Mucosa of stomach (tissue), 1 donor: ENCODE data around the gene CD52.
A peak's percentile ranks its signal among the peaks of the same experiment; 100 is the strongest.
"Not testable (repeated sequence)": the region's sequence is repeated elsewhere in the genome, so short reads cannot be mapped to it uniquely, and the experiment has no call there.

Experiments used
- H3K27me3 ChIP-seq: one replicate; pipeline ENCODE4 v1.7.0; 2013; ENCODE audit warnings: mild to moderate bottlenecking, low read length; ENCODE audit not compliant: control insufficient read depth, insufficient read depth
- H3K36me3 ChIP-seq: one replicate; pipeline ENCODE4 v1.7.0; 2013; ENCODE audit warnings: low read length; ENCODE audit not compliant: control insufficient read depth, insufficient read depth
- H3K4me1 ChIP-seq: one replicate; pipeline ENCODE4 v1.7.0; 2013; ENCODE audit warnings: mild to moderate bottlenecking, low read length; ENCODE audit not compliant: control insufficient read depth, insufficient read depth
- H3K4me3 ChIP-seq: one replicate; pipeline ENCODE4 v1.7.0; 2013; ENCODE audit warnings: low read length
- H3K9ac ChIP-seq: one replicate; pipeline ENCODE4 v1.7.0; 2013; ENCODE audit warnings: mild to moderate bottlenecking, low read length, moderate library complexity
- H3K9me3 ChIP-seq: one replicate; pipeline ENCODE4 v1.7.0; 2013; ENCODE audit warnings: mild to moderate bottlenecking, low read length, moderate library complexity; ENCODE audit not compliant: control insufficient read depth
- donor health status: Pancreatic carcinoma.

CD52 gene

DNA sequence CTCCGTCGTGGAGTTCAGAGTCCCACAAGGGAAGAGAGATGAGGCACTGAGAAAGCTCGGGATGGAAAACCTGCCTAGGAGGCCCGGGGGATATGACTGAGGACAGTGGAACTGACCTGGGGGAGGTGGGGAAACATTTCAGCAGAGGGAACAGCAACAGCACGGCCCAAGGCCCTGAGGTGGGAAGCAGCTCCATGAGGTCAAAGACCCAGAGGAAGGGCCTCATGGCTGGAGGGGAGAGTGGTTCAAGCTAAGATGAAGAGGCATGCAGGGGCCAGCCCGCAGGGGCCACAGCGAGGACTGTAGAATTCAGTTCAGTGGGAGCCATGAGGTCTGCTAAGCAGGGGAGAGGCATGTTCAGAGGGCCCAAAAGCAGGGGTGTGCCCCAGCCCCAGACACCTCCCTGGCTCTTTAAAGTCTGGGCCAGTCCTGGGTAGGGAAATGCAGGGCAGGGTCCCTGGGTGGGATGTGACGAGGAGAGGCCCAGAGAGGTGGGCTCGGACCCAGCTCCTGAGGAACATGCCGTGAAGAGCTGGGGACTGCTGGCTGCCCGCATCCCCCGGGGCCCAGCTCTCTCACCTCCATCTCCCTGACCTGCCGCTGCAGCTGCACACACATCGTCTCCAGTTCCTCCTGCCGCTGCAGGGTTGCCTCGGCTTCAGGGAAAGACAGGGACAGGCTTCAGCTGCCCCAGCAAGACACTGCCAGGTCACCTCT is 21.3 kb upstream of the CD52 start:
- Histone ChIP-seq H3K4me1 (no peaks in the 10 kb centered on the region), H3K36me3 (no peaks in the 10 kb centered on the region), H3K4me3 (no peak overlapping the region), H3K27me3 (no peaks in the 10 kb centered on the region), H3K9me3 (no peaks in the 10 kb centered on the region), H3K9ac (no peak overlapping the region)

DNA sequence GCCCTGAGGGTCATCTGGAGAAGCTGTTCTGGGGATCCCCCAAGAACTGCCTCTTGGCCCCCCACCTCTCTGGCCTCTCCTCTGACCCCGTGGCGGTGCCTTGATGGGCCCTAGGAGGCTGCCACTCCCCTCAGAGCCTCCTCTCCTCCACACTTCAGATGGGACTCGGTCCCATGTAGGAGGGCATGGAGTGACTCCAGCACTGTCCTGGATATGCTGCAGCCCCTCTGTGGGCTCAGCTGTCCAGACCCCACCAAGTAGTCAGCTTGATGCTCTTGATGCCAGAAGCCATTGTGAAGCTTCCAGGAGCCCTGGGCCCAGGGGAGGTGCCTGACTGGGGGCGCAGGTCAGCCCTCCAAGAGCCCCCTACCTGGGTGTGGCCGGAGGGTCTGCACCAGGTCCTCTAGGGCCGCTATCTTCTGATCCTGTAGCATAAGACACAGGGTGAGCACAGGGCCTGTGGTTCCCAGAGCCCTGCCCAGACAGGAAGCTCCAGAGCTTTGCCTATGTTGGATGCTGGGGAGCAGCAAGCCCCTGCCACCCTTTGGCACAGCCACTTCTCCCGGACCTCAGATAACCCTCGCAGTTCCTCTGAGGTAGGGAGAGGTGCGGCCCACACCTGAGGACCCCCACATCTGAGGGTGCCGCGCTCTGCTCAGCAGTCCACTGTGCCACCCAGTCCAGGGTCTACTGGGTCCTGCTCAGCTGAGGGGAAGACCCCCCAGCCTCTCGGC is 20.5 kb upstream of the CD52 start:
- no peaks in the 10 kb centered on the region for H3K4me1 ChIP-seq
- no peaks in the 10 kb centered on the region for H3K36me3 ChIP-seq
- no peak overlapping the region for H3K9ac ChIP-seq
- no peaks in the 10 kb centered on the region for H3K27me3 ChIP-seq
- no peak overlapping the region for H3K4me3 ChIP-seq
- H3K9me3 ChIP-seq = no peaks in the 10 kb centered on the region

DNA sequence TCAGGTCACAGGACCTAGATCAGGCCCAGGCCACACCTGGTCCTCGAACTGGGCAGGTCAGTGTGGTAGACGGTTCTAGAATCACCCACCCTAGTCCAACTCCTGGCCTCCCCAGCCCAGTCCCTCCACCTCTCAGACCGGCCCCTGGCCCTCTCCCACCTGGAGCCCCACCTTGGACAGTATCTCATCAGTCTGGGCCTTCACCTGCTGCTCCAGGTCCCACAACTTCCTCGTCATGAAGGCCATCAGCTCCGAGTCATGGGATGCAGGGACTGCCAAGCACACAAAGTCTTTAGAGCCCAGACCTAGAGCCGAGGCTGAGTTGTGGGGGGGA is 20.0 kb upstream of the CD52 start:
- H3K9ac ChIP-seq = no peak overlapping the region
- no peaks in the 10 kb centered on the region for H3K27me3 ChIP-seq
- H3K36me3 ChIP-seq = no peaks in the 10 kb centered on the region
- no peak overlapping the region for H3K4me3 ChIP-seq
- H3K4me1 ChIP-seq = no peaks in the 10 kb centered on the region
- no peaks in the 10 kb centered on the region for H3K9me3 ChIP-seq

DNA sequence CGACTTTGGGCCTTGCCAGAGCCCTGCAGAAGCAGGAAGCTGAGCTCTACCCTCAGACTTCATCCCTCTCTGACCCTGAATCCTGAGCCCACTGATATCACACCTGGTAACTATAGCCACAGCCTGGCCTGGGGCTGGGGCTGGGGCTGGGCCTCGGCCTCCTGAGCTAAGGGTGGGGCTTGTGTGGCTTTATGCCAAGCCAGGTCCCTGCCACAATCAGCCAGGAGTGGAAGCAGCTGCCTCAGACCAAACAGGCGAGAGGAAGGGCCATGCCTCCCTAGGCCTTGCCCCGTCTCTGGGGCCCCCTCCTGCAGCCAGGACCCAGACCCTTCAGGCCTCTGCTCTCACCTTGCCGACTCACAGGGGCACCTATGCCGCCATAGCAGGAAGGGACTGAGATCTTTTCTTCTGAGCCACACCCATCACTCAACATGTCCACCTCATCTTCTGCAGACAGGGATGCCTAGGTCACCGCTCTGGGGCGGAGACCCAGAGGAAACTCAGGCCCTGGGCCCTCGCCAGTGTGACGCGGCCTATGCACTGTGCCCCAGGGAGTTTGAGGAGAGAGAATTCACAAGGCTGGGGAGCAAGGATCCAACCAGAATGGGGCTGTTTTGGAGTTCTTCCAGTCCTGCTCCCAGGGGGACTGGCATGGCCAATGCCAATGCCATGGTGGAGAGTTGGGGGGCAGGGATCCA is 17.0 kb upstream of the CD52 start:
- no peaks in the 10 kb centered on the region for H3K36me3 ChIP-seq
- no peaks in the 10 kb centered on the region for H3K9me3 ChIP-seq
- no peaks in the 10 kb centered on the region for H3K27me3 ChIP-seq
- H3K9ac ChIP-seq = no peak overlapping the region
- peaks cover 2% of the 10 kb centered on the region for H3K4me1 ChIP-seq
- H3K4me3 ChIP-seq = no peak overlapping the region

DNA sequence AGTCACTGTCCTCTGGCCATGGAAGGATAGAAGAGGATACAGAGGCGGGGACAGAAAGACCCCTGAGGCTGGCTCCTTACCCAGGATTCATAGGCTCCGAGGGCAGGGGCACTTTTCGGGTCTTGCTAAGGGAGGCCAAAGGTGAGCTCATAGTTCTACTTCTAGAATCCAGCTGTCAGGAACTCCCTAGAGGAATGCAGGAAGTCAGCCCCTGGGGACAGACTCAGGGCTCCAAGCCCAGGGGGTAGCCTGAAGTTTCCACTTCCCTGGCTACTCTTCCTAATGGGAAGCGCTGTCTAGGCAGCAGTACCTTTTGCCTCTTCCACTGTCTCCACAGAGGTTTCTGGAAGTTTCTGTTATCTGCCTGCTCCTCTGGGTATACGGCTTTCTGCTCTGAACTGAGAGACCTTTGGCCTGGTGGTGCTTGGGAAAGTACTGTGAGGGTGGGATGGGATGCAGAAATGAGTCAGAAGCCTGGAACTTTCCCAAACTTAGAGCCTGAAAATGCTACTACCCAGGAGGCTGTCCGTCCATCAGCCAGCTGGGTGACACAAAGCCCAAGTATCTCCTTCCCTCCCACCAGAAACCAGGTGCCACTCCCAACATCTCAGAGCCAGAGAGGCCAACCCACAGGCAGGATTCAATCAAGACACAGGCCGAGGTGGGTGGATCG is 14.9 kb upstream of the CD52 start:
- Histone ChIP-seq H3K4me3 (no peak overlapping the region), H3K9me3 (no peaks in the 10 kb centered on the region), H3K36me3 (no peaks in the 10 kb centered on the region), H3K9ac (no peak overlapping the region), H3K27me3 (no peaks in the 10 kb centered on the region), H3K4me1 (peaks cover 11% of the 10 kb centered on the region)

DNA sequence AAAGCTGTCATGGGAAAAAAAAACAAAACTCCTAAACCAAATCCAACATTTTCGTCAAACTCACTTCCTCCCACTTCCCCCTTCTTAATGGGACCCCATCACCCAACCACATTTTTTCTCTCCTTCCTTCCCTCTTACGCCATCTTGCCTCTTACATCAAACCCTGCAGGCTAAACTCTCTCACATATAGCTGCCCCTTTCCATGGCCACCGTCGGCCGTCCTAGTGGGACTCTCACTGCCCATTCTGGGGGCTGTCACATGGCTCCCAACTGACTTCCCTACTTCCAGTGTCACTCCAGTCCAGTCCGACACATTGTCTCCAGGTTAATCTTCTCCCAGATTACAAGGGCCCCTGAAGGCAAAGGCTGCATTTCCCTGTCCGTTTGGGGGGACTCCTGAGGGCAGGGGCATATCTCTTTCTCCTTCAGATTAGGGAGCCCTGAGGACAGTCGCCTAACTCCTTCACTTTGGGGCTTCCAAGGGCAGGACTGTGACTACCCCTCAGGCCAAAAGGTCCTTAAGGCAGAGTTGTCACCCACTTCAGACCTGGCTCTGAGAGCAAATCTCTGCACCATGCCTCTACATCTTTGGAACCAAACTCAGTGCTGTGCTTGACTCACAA is 12.0 kb upstream of the CD52 start:
- Histone ChIP-seq H3K9ac (peak overlapping the region; percentile 73), H3K4me3 (peak overlapping the region; percentile 77), H3K36me3 (no peaks in the 10 kb centered on the region), H3K9me3 (no peaks in the 10 kb centered on the region), H3K27me3 (no peaks in the 10 kb centered on the region), H3K4me1 (peaks cover 11% of the 10 kb centered on the region)

DNA sequence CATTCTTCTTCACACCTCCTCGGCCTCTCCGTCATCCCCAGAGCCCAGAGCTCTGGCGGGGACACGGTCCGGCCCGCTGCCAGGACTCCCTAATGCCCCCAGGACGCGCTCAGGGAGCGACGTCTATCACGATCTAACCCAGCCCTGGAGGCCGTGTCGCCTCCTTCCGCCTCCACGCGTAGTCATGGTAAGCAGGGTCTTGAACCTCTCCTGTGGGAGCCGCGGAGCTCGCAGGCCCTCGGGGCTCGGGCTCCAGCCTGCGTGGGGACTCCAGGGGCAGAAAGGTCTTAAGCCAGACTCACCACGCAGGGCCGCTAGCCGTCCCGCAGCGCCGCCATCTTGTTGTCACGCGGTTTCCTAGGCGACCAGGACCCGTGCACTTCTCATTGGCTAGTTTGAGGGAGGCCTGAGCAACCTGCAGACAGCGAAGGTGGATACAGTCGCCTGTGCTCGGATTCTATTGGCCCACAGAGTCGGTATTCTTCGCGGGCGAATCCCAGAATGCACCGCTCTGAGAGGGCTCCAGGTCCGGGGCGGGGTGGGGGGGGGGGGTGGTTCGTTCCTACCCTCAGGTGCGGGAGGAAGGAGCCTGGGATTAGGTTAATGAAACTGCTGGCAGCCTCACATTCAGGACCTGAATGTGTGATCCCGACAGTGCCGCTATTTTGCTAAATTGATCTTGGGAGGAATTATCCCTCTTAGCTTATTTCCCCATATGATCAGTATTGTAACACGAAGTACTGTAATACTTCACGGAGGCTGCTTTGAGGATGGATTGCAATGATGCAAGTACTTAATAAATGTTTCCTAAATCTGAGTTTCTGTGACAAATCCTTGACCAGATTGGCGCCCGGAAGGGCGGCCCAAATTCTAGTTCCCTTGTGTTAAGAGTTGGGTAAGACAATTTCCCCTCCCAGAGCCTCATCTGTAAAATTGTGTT is 11.2 kb upstream of the CD52 start, which contains the start of gene UBXN11:
TSS of gene UBXN11 (minus strand) at position 347 of the 940 bp plus-strand sequence. CDS start 3,753 bp downstream, outside the sequence.
- no peaks in the 10 kb centered on the region for H3K27me3 ChIP-seq
- H3K9me3 ChIP-seq = no peaks in the 10 kb centered on the region
- H3K4me3 ChIP-seq = peak within 1 kb of the TSS; percentile 77
- H3K4me1 ChIP-seq = peaks cover 11% of the 10 kb centered on the region
- H3K36me3 ChIP-seq = no peaks in the 10 kb centered on the region
- peak within 1 kb of the TSS; percentile 73 for H3K9ac ChIP-seq

DNA sequence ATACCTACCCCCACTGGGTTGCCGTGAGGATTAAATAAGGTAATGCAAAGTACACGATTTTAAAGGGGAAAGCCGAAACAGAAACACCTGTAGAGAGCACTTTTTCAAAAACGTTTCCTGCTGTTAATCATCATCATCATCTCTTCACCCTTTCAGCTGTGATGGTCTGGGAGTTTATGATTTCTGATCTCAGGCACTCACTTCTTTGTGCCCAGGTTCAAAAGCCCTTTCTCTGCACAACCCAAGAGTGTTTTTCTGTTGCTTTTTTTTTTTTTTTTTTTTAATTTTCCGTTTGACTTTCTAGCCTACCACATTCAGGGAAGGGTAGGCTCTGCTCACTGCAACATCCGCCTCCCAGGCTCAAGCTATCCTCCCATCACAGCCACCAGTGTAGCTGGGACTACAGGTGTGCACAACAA is 10.4 kb upstream of the CD52 start:
- Histone ChIP-seq H3K4me1 (peaks cover 11% of the 10 kb centered on the region), H3K27me3 (no peaks in the 10 kb centered on the region), H3K36me3 (no peaks in the 10 kb centered on the region), H3K9me3 (no peaks in the 10 kb centered on the region), H3K4me3 (no peak overlapping the region), H3K9ac (peak overlapping the region; percentile 51)

DNA sequence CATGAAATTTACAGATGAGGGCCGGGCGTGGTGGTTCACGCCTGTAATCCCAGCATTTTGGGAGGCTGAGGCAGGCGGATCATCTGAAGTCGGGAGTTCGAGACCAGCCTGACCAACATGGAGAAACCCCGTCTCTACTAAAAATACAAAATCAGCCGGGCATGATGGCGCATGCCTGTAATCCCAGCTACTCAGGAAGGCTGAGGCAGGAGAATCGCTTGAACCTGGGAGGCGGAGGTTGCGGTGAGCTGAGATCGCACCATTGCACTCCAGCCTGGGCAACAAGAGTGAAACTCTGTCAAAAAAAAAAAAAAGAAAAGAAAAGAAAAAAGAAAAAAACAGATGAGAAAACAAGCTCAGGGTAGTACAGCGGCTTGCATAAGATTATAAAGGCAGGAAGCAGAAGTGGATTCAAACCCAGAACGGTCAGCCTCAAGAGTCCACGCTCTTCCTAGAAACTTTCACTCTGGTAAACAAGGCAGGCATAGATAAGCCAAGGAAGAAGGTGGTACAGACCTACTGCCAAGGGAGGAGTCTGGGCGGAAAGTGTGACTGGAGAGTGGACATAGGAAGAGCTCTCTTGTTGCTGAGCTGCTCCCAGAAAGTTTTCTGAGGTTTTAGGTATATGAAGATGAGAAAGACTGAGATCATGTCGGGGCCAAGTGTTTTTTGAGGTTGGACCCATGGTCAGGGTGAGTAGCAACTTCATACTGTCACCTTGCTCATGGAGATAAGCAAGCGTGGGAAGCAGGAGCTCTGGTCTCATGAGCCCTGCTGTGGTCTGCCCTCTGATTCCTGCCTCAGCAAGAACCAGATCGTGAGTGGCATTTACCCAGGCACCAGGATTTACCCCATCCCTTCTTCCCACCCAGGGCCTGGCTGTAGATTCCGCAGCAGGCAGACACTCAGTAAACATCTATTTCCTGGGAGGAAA is 9.5 kb upstream of the CD52 start:
- H3K4me3 ChIP-seq, H3K27me3 ChIP-seq, H3K9me3 ChIP-seq, H3K36me3 ChIP-seq, H3K9ac ChIP-seq: not testable (repeated sequence)
- H3K4me1 ChIP-seq = peaks cover 11% of the 10 kb centered on the region

DNA sequence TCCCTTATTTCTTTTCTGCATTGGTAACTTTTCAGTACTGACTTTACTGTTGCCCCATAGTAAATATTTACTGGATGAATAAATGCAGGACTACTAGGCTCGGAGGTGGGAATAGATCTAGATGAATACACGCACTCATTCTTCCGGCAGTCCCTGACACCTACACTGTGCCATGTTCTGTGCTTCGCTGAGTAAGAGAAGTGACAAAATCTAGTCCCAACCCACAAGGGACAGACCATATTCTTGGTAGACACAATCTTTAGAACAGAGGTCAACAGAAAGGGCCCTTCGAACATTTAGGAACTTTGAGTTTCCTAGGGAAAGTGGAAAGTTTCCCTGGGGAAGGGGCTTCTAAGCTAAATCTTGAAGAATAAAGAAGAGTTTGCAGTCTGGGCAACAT is 3.3 kb upstream of the CD52 start:
- no peaks in the 10 kb centered on the region for H3K27me3 ChIP-seq
- H3K4me3 ChIP-seq = no peak overlapping the region
- no peaks in the 10 kb centered on the region for H3K9me3 ChIP-seq
- H3K36me3 ChIP-seq = no peaks in the 10 kb centered on the region
- H3K4me1 ChIP-seq = peaks cover 5% of the 10 kb centered on the region
- no peak overlapping the region for H3K9ac ChIP-seq
